ENCODE results near the gene IQCE.

DNA sequence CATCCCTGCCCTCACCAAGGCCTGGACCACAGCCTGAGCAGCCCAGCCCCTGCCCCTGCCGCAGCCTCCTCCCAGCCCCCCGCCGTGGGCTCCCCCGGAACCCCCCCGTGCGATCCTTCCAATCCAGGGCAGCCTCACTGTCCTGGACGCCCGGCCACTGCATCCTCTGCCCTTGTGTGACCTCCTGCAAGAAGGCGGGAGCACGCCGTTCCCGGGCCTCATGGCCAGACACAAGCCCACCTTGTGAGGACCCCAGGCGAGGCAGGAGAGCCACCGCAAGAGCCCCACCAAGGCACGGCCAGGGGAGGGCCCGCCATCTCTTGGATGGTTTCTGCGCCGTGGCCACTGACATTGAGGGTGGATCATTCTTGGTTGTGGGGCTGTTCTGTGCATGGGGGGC is 47.0 kb upstream of the IQCE start:
- TF ChIP-seq, protein P1, sequence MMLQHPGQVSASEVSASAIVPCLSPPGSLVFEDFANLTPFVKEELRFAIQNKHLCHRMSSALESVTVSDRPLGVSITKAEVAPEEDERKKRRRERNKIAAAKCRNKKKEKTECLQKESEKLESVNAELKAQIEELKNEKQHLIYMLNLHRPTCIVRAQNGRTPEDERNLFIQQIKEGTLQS (IDR thresholded peaks at IDR 0.05), result no peak
- TF ChIP-seq POLR2AphosphoS5 (IDR thresholded peaks at IDR 0.05; ENCODE audit: low read depth, low read length) (no peak), CTCF (IDR thresholded peaks at IDR 0.05 in 2 of 3, conservative IDR thresholded peaks at IDR 0.05 in 1 of 3; ENCODE audit: borderline replicate concordance in 1 of 3, insufficient read depth in 1 of 3, low read depth in 2 of 3, low read length in 2 of 3) (no peak), EZH2 (IDR thresholded peaks at IDR 0.05) (no peak), RAD21 (IDR thresholded peaks at IDR 0.05; ENCODE audit: low read depth) (no peak), SP1 (IDR thresholded peaks at IDR 0.05; ENCODE audit: low read depth) (no peak), TCF7L2 (IDR thresholded peaks at IDR 0.05; ENCODE audit: borderline replicate concordance, extremely low read depth, insufficient read depth, insufficient read length) (no peak)
